Activated T-cell treated with anti-CD3 and anti-CD28 coated beads, Interleukin-2, amount 50 U/mL, for 72 hours (primary cell): ENCODE data around the gene CDCA3. TPM values are rescaled to one million over a fixed set of nuclear protein-coding genes. Genes with fewer than 3 reads are reported as not detected.

ENCODE experiments used
- ATAC-seq, 2 donors: fragments of 150-1000 bp; cut with Tn5 transposase; replicated peaks in 1 of 2; 2 replicates each; pipeline ENCODE4 v1.10.0; 2021; ENCODE audit warnings: moderate library complexity in 2 of 2, mild to moderate bottlenecking in 1 of 2
- DNase-seq, 2 donors: peaks; one replicate each; pipeline ENCODE4 v3.0.0; 2021 to 2022; ENCODE audit warnings: mixed read lengths in 1 of 2
- H3K27ac Mint-ChIP-seq: one replicate; pipeline ENCODE4 v1.8.0; 2022; ENCODE audit warnings: mild to moderate bottlenecking, moderate library complexity, mixed read lengths
- H3K27me3 Mint-ChIP-seq: one replicate; pipeline ENCODE4 v1.8.0; 2022; ENCODE audit warnings: low read depth, mixed read lengths
- H3K36me3 Mint-ChIP-seq, 2 donors: one replicate each; pipeline ENCODE4 v1.8.0; 2022; ENCODE audit warnings: mixed read lengths in 2 of 2, mild to moderate bottlenecking in 1 of 2; ENCODE audit not compliant: insufficient read depth in 2 of 2
- H3K4me1 Mint-ChIP-seq: one replicate; pipeline ENCODE4 v1.8.0; 2022; ENCODE audit warnings: low read depth, mixed read lengths
- H3K4me3 Mint-ChIP-seq, 2 donors: one replicate each; pipeline ENCODE4 v1.8.0; 2022; ENCODE audit warnings: mild to moderate bottlenecking in 2 of 2, mixed read lengths in 2 of 2, moderate library complexity in 2 of 2
- H3K9me3 Mint-ChIP-seq, 2 donors: one replicate each; pipeline ENCODE4 v1.8.0; 2022; ENCODE audit warnings: mixed read lengths in 2 of 2
- total RNA-seq, 2 donors: library from RNA; stranded (reverse); gene quantifications; one replicate each; pipeline ENCODE4 v1.2.3, GENCODE V29; 2022

CDCA3 gene
- total RNA-seq, 2 donors from 2014 or later, result 67.7 to 94.8 TPM

- H3K36me3 Mint-ChIP-seq, result peaks cover 5 to 12% of the 10 kb centered on the region in 2 donors
- peaks cover 21% of the 10 kb centered on the region for H3K4me1 Mint-ChIP-seq
- ATAC-seq, result no peak
- H3K4me3 Mint-ChIP-seq, result no peak overlapping the region
- no peaks in the 10 kb centered on the region for H3K9me3 Mint-ChIP-seq
- DNase-seq, result no peak
- H3K27ac Mint-ChIP-seq, result no peak overlapping the region
- no peaks in the 10 kb centered on the region for H3K27me3 Mint-ChIP-seq
Observed at GRCh38 chr12:6809056-6809455, 42.0 kb downstream of the CDCA3 start.

GRCh38 chr12:6807170-6807569, 43.9 kb downstream of the CDCA3 start:
- ATAC-seq, result no peak
- Mint-ChIP-seq H3K36me3 (peaks cover 5 to 22% of the 10 kb centered on the region in 2 donors), H3K9me3 (no peaks in the 10 kb centered on the region), H3K27ac (no peak overlapping the region), H3K4me3 (no peak overlapping the region), H3K4me1 (peaks cover 19% of the 10 kb centered on the region), H3K27me3 (no peaks in the 10 kb centered on the region)
- no peak for DNase-seq

GRCh38 chr12:6799147-6799546, 51.9 kb downstream of the CDCA3 start:
- Mint-ChIP-seq H3K36me3 (peaks cover 2 to 17% of the 10 kb centered on the region in 2 donors), H3K4me1 (peaks cover 35% of the 10 kb centered on the region)

More at GRCh38 chr12:6799147-6799546, 51.9 kb downstream of the CDCA3 start:
- H3K27ac Mint-ChIP-seq, result no peak overlapping the region
- H3K4me3 Mint-ChIP-seq, result no peak overlapping the region
- ATAC-seq, result no peak
- no peak for DNase-seq
- no peaks in the 10 kb centered on the region for H3K27me3 Mint-ChIP-seq
- H3K9me3 Mint-ChIP-seq, result no peaks in the 10 kb centered on the region

Other genes starting within 250 kb of the CDCA3 start
- gene CHD4, start 243.9 kb downstream of the CDCA3 start, total RNA-seq, result 100 to 1,000 TPM; 292 to 299 TPM
- gene LPAR5, start 215.3 kb downstream of the CDCA3 start, total RNA-seq, result 1 to 10 TPM; 4.1 to 8.9 TPM
- 1 to 10 TPM; 5.2 to 6.1 TPM for gene ACRBP, start 203.9 kb downstream of the CDCA3 start, total RNA-seq
- 10 to 100 TPM; 27.6 to 28.0 TPM for gene ING4, start 188.2 kb downstream of the CDCA3 start, total RNA-seq
- gene ZNF384, start 161.9 kb downstream of the CDCA3 start, total RNA-seq, result 10 to 100 TPM; 78.1 to 82.2 TPM
- gene PIANP, start 150.5 kb downstream of the CDCA3 start, total RNA-seq, result under 1 TPM; 0.58 to 0.76 TPM
- 10 to 100 TPM; 30.2 to 39.7 TPM for gene COPS7A, start 127.2 kb downstream of the CDCA3 start, total RNA-seq
- 100 to 1,000 TPM; 122 to 134 TPM for gene MLF2, start 98.1 kb downstream of the CDCA3 start, total RNA-seq
- 100 to 1,000 TPM; 119 to 154 TPM for gene PTMS, start 84.9 kb downstream of the CDCA3 start, total RNA-seq
- 100 to 1,000 TPM; 117 to 188 TPM for gene LAG3, start 78.8 kb downstream of the CDCA3 start, total RNA-seq
- gene CD4, start 61.8 kb downstream of the CDCA3 start, total RNA-seq, result 100 to 1,000 TPM; 126 to 141 TPM
- gene GPR162, start 29.5 kb downstream of the CDCA3 start, total RNA-seq, result under 1 TPM; 0.72 to 0.93 TPM
- gene P3H3, start 22.9 kb downstream of the CDCA3 start, total RNA-seq, result 1 to 10 TPM; 2.2 to 2.6 TPM
- gene GNB3, start 10.4 kb downstream of the CDCA3 start, total RNA-seq, result 1 to 10 TPM in 1 of 2 donors, under 1 TPM in 1; 0.95 to 1.3 TPM
- 100 to 1,000 TPM in 1 of 2 donors, 10 to 100 TPM in 1; 98.0 to 105 TPM for gene USP5, start 864 bp upstream of the CDCA3 start, total RNA-seq
- gene TPI1, start 16.2 kb upstream of the CDCA3 start, total RNA-seq, result 100 to 1,000 TPM; 504 to 562 TPM
- 10 to 100 TPM in 1 of 2 donors, 1 to 10 TPM in 1; 9.6 to 10.4 TPM for gene SPSB2, start 22.0 kb upstream of the CDCA3 start, total RNA-seq
- gene LRRC23, start 53.5 kb upstream of the CDCA3 start, total RNA-seq, result 10 to 100 TPM in 1 of 2 donors, 1 to 10 TPM in 1; 8.6 to 11.3 TPM
- 100 to 1,000 TPM; 115 to 145 TPM for gene ENO2, start 63.3 kb upstream of the CDCA3 start, total RNA-seq
- 10 to 100 TPM; 51.4 to 64.9 TPM for gene ATN1, start 76.7 kb upstream of the CDCA3 start, total RNA-seq
- gene RNU7-1, start 92.5 kb upstream of the CDCA3 start, total RNA-seq, result not detected
- 100 to 1,000 TPM; 259 to 301 TPM for gene C12orf57, start 92.7 kb upstream of the CDCA3 start, total RNA-seq
- 100 to 1,000 TPM; 238 to 313 TPM for gene PTPN6, start 100.1 kb upstream of the CDCA3 start, total RNA-seq
- gene PHB2, start 119.4 kb upstream of the CDCA3 start, total RNA-seq, result 100 to 1,000 TPM; 296 to 348 TPM
- gene EMG1, start 119.6 kb upstream of the CDCA3 start, total RNA-seq, result 10 to 100 TPM; 44.9 to 45.7 TPM
- 10 to 100 TPM; 28.3 to 29.0 TPM for gene LPCAT3, start 167.2 kb upstream of the CDCA3 start, total RNA-seq
- 1 to 10 TPM; 4.0 to 6.6 TPM for gene C1S, start 209.4 kb upstream of the CDCA3 start, total RNA-seq
- 1 to 10 TPM; 5.6 to 6.4 TPM for gene C1R, start 241.2 kb upstream of the CDCA3 start, total RNA-seq